Hepatocyte (in vitro differentiated cells): ENCODE measurements around the gene SHE. TPM values are rescaled to one million over a fixed set of nuclear protein-coding genes. Genes with fewer than 3 reads are reported as not detected.

ENCODE experiments used
- DNase-seq: peaks from one replicate; pipeline ENCODE4 v3.0.0-alpha.2; 2016; ENCODE audit warnings: low spot score
- H2AFZ ChIP-seq: fragments of 200-600 bp; sonication (generic); 2 replicates; pipeline ENCODE4 v1.6.0; 2016; ENCODE audit warnings: antibody characterized with exemption, mild to moderate bottlenecking
- H3K27ac ChIP-seq: fragments of 200-600 bp; sonication (generic); 2 replicates; pipeline ENCODE4 v1.5.1; 2016; ENCODE audit warnings: mild to moderate bottlenecking
- H3K27me3 ChIP-seq: fragments of 200-600 bp; sonication (generic); 2 replicates; pipeline ENCODE4 v1.6.1; 2016
- H3K36me3 ChIP-seq: fragments of 200-600 bp; sonication (generic); replicated peaks from 2 replicates; pipeline ENCODE4 v1.5.1; 2016; ENCODE audit warnings: low read depth; ENCODE audit not compliant: insufficient read depth
- H3K4me1 ChIP-seq: fragments of 200-600 bp; sonication (generic); 2 replicates; pipeline ENCODE4 v1.5.1; 2016; ENCODE audit warnings: mild to moderate bottlenecking, moderate library complexity; ENCODE audit not compliant: insufficient read depth
- H3K4me2 ChIP-seq: fragments of 200-600 bp; sonication (generic); 2 replicates; pipeline ENCODE4 v1.6.0; 2016
- H3K4me3 ChIP-seq: fragments of 200-600 bp; sonication (generic); 2 replicates; pipeline ENCODE4 v1.5.1; 2016; ENCODE audit warnings: mild to moderate bottlenecking
- H3K79me2 ChIP-seq: fragments of 200-600 bp; sonication (generic); 2 replicates; pipeline ENCODE4 v1.6.0; 2017; ENCODE audit warnings: mild to moderate bottlenecking
- H3K9me2 ChIP-seq: fragments of 200-600 bp; sonication (generic); replicated peaks from 2 replicates; pipeline ENCODE4 v1.6.0; 2017; ENCODE audit warnings: mild to moderate bottlenecking; ENCODE audit not compliant: insufficient read depth
- H3K9me3 ChIP-seq: fragments of 200-600 bp; sonication (generic); 2 replicates; pipeline ENCODE4 v1.5.1; 2016; ENCODE audit warnings: low read depth, mild to moderate bottlenecking
- H4K20me1 ChIP-seq: fragments of 200-600 bp; sonication (generic); 2 replicates; pipeline ENCODE4 v1.6.0; 2016; ENCODE audit warnings: mild to moderate bottlenecking; ENCODE audit not compliant: insufficient read depth, poor library complexity, severe bottlenecking
- EZH2 ChIP-seq: fragments of 200-600 bp; sonication (generic); IDR thresholded peaks from 2 replicates; pipeline ENCODE4 v1.6.1; 2016; ENCODE audit warnings: antibody characterized with exemption, mild to moderate bottlenecking, borderline replicate concordance
- EZH2phosphoT487 ChIP-seq: fragments of 200-600 bp; sonication (generic); IDR thresholded peaks from one replicate; pipeline ENCODE4 v1.6.1; 2018; ENCODE audit warnings: antibody characterized with exemption, mild to moderate bottlenecking, low read depth, moderate library complexity; ENCODE audit not compliant: unreplicated experiment, severe bottlenecking
- WGBS: methylation state at CpG from one replicate; pipeline ENCODE4 v1.1.6; 2016; ENCODE audit warnings: low lambda C conversion rate; ENCODE audit errors: missing lambda C conversion rate; 5-methylcytosine and 5-hydroxymethylcytosine counted together
- polyA plus RNA-seq: library from polyadenylated mRNA; unstranded; fragments of >200 nt; fragmentation: Nextera tagmentation; extraction: Ambion mirVana; gene quantifications from 2 replicates; pipeline ENCODE4 v1.2.1, GENCODE V29; 2016
- total RNA-seq: library from RNA; depleted of rRNA; stranded (reverse); fragments of >200 nt; gene quantifications from 2 replicates; pipeline ENCODE4 v1.2.3, GENCODE V29; 2014
- TF ChIP-seq, protein P1 (sequence below): fragments of 200-600 bp; sonication (generic); IDR thresholded peaks from 2 replicates; pipeline ENCODE4 v1.5.1; 2016; ENCODE audit warnings: antibody characterized with exemption, mild to moderate bottlenecking; ENCODE audit not compliant: poor library complexity

SHE gene
- total and polyA plus RNA-seq, 2 experiments from 2014 or later = 0.60 TPM; not detected in 1

DNA sequence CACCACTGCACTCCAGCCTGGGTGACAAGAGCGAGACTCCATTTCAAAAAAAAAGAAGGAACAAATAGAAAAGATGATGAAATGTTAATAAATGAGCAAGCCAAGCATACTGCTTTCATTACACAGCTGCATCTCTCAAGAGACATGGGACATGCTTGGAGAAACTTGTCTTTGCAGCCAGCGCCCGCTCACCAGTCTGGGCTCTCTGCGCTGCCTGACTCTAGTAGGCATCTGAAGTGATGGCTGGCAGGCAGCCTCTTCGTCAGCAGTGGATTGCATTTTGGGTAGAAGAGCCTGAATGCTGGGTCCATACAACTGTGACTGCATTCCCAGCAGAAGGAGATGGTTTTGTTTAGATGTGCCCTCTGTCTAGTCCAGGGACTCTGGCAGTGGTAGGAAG is 49.1 kb downstream of the SHE start:
- H3K27ac ChIP-seq = no peak overlapping the region

DNA sequence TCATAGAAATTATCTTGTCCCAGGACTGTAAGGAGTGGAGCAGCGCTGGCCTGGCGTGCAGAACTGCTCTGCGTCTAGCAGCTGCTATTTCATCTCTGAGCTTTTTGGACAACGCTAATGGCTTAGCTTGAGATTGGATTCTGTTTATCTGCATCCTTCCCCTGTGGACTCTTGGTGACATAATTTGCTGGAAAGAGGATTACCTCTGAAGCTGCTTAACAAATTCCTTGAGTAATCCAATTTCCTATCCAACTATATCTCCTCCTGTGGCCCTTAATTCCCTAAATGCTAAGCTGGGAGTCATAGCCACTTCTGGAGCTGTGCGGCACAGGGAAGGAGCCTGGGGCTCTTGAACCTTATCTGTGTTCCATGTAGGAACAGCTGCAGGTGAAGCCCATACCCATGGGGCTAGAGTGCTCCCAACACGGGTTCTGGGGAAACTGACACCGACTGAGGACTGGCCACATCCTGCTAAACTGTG is 53.8 kb downstream of the SHE start:
- Histone ChIP-seq H3K4me3 (no peak overlapping the region), H3K4me1 (no peaks in the 10 kb centered on the region), H4K20me1 (no peaks in the 10 kb centered on the region), H3K9me3 (no peaks in the 10 kb centered on the region), H2AFZ (no peak overlapping the region), H3K4me2 (no peak overlapping the region), H3K27ac (no peak overlapping the region), H3K9me2 (no peaks in the 10 kb centered on the region), H3K27me3 (no peaks in the 10 kb centered on the region), H3K36me3 (no peaks in the 10 kb centered on the region), H3K79me2 (no peaks in the 10 kb centered on the region)
- TF ChIP-seq EZH2 (no peak), EZH2phosphoT487 (no peak)
- TF ChIP-seq, protein P1, sequence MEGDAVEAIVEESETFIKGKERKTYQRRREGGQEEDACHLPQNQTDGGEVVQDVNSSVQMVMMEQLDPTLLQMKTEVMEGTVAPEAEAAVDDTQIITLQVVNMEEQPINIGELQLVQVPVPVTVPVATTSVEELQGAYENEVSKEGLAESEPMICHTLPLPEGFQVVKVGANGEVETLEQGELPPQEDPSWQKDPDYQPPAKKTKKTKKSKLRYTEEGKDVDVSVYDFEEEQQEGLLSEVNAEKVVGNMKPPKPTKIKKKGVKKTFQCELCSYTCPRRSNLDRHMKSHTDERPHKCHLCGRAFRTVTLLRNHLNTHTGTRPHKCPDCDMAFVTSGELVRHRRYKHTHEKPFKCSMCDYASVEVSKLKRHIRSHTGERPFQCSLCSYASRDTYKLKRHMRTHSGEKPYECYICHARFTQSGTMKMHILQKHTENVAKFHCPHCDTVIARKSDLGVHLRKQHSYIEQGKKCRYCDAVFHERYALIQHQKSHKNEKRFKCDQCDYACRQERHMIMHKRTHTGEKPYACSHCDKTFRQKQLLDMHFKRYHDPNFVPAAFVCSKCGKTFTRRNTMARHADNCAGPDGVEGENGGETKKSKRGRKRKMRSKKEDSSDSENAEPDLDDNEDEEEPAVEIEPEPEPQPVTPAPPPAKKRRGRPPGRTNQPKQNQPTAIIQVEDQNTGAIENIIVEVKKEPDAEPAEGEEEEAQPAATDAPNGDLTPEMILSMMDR = no peak
- DNase-seq = no peak
- 58% methylated on average over 7 of the region's 7 CpGs for WGBS

More for the DNA sequence above, 49.1 kb downstream of the SHE start:
- Histone ChIP-seq H4K20me1 (no peaks in the 10 kb centered on the region), H3K27me3 (no peaks in the 10 kb centered on the region), H3K36me3 (no peaks in the 10 kb centered on the region), H3K79me2 (no peaks in the 10 kb centered on the region), H3K4me1 (no peaks in the 10 kb centered on the region), H3K4me3 (no peak overlapping the region), H3K9me2 (no peaks in the 10 kb centered on the region), H3K9me3 (no peaks in the 10 kb centered on the region), H2AFZ (no peak overlapping the region), H3K4me2 (no peak overlapping the region)
- WGBS = 88% methylated on average over 5 of the region's 5 CpGs
- no peak for DNase-seq
- TF ChIP-seq EZH2 (no peak), EZH2phosphoT487 (no peak)
- TF ChIP-seq, protein P1 = no peak

DNA sequence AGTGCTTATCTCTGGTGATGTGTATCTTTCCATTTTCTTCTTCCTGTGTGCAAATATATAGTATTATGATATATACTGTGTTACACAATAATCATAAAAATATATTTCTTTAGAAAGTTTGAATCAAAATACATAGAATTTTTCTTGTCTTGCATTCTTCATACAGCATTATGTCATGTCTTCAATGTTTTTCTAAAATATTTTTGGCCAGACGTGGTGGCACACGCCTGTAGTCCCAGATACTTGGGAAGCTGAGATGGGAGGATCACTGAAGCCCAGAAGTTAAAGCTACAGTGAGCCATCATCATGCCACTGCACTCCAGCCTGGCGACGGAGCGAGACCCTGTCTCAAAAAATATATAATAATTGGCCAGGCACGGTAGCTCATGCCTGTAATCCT is 55.4 kb downstream of the SHE start:
- Histone ChIP-seq H3K9me3 (no peaks in the 10 kb centered on the region), H3K27ac (no peak overlapping the region), H3K27me3 (no peaks in the 10 kb centered on the region), H3K4me2 (no peak overlapping the region), H3K9me2 (no peaks in the 10 kb centered on the region), H3K79me2 (no peaks in the 10 kb centered on the region), H2AFZ (no peak overlapping the region), H3K4me1 (peaks cover 3% of the 10 kb centered on the region), H4K20me1 (no peaks in the 10 kb centered on the region), H3K36me3 (no peaks in the 10 kb centered on the region), H3K4me3 (no peak overlapping the region)
- 91% methylated on average over 6 of the region's 6 CpGs for WGBS
- DNase-seq = no peak
- no peak for TF ChIP-seq EZH2
- TF ChIP-seq, protein P1 = no peak
- no peak for TF ChIP-seq EZH2phosphoT487
